ENCODE data around the gene PDCL3.

PDCL3 gene

DNA sequence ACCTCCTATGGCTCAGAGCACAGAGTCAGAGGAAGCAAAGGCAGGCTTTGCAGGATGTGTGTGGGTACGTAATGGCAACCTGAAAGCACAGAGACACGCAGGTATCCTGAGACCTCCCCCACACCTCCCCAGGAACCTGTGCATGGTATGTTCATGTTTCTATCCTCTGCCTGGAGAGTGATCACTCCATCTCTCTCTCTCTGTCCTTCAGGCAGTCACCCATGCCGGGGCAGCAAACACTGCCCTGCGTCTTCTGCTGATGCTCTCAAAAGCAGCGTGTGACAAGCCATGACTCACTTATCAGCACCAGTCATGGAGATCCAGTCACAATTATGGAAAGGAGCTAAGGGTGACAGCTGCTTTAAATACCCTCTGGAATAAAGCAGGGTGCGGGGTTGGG lies 52.7 kb downstream of the PDCL3 start:
- Histone ChIP-seq H3K4me3 (ENCODE audit: severe bottlenecking) (no peak overlapping the region), H3K36me3 (ENCODE audit: low read depth) (no peaks in the 10 kb centered on the region), H3K27me3 (ENCODE audit: insufficient read depth, poor library complexity, severe bottlenecking) (no peaks in the 10 kb centered on the region), H3K27ac (ENCODE audit: poor library complexity, severe bottlenecking) (no peak overlapping the region), H3K4me1 (ENCODE audit: insufficient read depth, poor library complexity, severe bottlenecking) (no peaks in the 10 kb centered on the region), H3K9me3 (ENCODE audit: severe bottlenecking) (no peaks in the 10 kb centered on the region)
- DNase-seq (ENCODE audit: low spot score) (no peak), ATAC-seq (ENCODE audit: low read depth) (no peak)
- TF ChIP-seq, protein P1, sequence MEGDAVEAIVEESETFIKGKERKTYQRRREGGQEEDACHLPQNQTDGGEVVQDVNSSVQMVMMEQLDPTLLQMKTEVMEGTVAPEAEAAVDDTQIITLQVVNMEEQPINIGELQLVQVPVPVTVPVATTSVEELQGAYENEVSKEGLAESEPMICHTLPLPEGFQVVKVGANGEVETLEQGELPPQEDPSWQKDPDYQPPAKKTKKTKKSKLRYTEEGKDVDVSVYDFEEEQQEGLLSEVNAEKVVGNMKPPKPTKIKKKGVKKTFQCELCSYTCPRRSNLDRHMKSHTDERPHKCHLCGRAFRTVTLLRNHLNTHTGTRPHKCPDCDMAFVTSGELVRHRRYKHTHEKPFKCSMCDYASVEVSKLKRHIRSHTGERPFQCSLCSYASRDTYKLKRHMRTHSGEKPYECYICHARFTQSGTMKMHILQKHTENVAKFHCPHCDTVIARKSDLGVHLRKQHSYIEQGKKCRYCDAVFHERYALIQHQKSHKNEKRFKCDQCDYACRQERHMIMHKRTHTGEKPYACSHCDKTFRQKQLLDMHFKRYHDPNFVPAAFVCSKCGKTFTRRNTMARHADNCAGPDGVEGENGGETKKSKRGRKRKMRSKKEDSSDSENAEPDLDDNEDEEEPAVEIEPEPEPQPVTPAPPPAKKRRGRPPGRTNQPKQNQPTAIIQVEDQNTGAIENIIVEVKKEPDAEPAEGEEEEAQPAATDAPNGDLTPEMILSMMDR (IDR thresholded peaks at IDR 0.05; ENCODE audit: poor library complexity, severe bottlenecking): no peak

DNA sequence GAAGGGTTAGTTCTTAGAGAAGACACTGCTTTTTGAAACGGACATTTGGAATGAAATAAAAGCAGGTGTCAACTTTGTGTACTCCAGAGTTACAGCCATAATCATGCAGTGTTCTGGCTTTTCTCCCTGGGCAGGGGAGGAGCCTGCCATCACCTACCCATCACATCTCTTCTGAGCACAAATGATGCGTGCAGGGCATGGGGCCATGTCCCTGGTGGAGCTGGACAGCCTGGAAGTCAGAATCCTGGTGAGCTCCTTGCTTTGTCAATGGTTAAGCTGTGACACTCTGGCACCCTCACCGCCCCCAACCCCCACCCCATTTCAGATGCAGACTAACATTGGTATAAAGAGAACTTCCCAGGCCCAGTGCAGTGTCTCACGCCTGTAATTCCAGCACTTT lies 53.1 kb downstream of the PDCL3 start:
- no peak for DNase-seq (ENCODE audit: low spot score)
- Histone ChIP-seq H3K36me3 (ENCODE audit: low read depth) (no peaks in the 10 kb centered on the region), H3K9me3 (ENCODE audit: severe bottlenecking) (no peaks in the 10 kb centered on the region), H3K4me3 (ENCODE audit: severe bottlenecking) (no peak overlapping the region), H3K27ac (ENCODE audit: poor library complexity, severe bottlenecking) (no peak overlapping the region), H3K27me3 (ENCODE audit: insufficient read depth, poor library complexity, severe bottlenecking) (no peaks in the 10 kb centered on the region), H3K4me1 (ENCODE audit: insufficient read depth, poor library complexity, severe bottlenecking) (no peaks in the 10 kb centered on the region)
- ATAC-seq (ENCODE audit: low read depth): no peak
- TF ChIP-seq, protein P1 (IDR thresholded peaks at IDR 0.05; ENCODE audit: poor library complexity, severe bottlenecking): no peak

DNA sequence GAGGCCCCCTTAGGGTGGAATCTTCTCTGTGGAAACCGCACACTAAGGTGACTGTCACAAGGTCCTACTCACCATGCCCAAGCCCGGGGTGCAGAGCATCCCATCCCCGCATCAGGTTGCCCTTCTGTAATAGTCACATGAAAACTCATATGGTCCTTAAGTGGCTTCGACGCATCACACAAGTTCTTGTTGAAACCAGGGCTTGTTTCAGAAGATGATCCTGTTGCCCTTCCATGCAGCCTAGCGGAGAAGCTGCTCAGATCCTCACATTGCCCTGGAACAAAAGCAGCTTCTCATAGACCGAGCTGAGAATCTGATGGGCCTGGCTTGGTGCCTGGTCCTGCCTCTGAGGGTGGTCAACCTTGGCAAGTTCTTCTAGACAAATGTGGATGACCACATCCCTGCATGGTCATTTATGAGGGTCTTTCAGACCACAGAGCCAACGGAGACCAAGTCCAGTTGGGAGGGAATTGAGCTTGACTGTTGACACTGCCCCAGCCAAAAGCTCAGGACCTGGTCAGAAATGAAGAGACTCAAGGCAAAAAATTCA lies 54.1 kb downstream of the PDCL3 start:
- H3K27ac ChIP-seq (ENCODE audit: poor library complexity, severe bottlenecking): no peak overlapping the region
- H3K27me3 ChIP-seq (ENCODE audit: insufficient read depth, poor library complexity, severe bottlenecking): no peaks in the 10 kb centered on the region
- no peaks in the 10 kb centered on the region for H3K36me3 ChIP-seq (ENCODE audit: low read depth)
- ATAC-seq (ENCODE audit: low read depth) (no peak), DNase-seq (ENCODE audit: low spot score) (no peak)
- no peaks in the 10 kb centered on the region for H3K9me3 ChIP-seq (ENCODE audit: severe bottlenecking)
- TF ChIP-seq, protein P1 (IDR thresholded peaks at IDR 0.05; ENCODE audit: poor library complexity, severe bottlenecking): no peak
- H3K4me1 ChIP-seq (ENCODE audit: insufficient read depth, poor library complexity, severe bottlenecking): no peaks in the 10 kb centered on the region
- no peak overlapping the region for H3K4me3 ChIP-seq (ENCODE audit: severe bottlenecking)

DNA sequence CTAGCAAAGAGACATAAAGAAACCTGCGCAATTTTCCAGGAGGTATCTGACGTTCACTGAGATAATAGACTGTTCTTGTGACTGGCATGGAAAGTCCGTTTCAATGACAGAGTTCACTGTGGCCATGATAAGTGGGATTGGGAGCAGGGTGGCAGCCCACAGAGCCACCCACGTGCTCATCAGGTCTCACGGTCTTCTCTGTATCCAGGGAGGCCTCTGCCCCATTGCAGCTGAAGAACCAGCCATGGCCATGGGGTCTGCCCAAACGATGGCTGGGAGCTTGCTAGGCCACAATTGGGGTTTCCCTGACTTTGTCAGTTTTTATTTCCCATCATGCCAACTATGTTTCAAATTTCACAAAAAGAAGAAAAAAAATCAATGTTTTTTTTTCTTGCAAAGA lies 57.2 kb downstream of the PDCL3 start:
- no peak for DNase-seq (ENCODE audit: low spot score)
- H3K27me3 ChIP-seq (ENCODE audit: insufficient read depth, poor library complexity, severe bottlenecking): no peaks in the 10 kb centered on the region
- H3K36me3 ChIP-seq (ENCODE audit: low read depth): no peaks in the 10 kb centered on the region
- no peak overlapping the region for H3K27ac ChIP-seq (ENCODE audit: poor library complexity, severe bottlenecking)
- no peak overlapping the region for H3K4me3 ChIP-seq (ENCODE audit: severe bottlenecking)
- ATAC-seq (ENCODE audit: low read depth): no peak
- TF ChIP-seq, protein P1 (IDR thresholded peaks at IDR 0.05; ENCODE audit: poor library complexity, severe bottlenecking): no peak
- no peaks in the 10 kb centered on the region for H3K4me1 ChIP-seq (ENCODE audit: insufficient read depth, poor library complexity, severe bottlenecking)
- H3K9me3 ChIP-seq (ENCODE audit: severe bottlenecking): no peaks in the 10 kb centered on the region

DNA sequence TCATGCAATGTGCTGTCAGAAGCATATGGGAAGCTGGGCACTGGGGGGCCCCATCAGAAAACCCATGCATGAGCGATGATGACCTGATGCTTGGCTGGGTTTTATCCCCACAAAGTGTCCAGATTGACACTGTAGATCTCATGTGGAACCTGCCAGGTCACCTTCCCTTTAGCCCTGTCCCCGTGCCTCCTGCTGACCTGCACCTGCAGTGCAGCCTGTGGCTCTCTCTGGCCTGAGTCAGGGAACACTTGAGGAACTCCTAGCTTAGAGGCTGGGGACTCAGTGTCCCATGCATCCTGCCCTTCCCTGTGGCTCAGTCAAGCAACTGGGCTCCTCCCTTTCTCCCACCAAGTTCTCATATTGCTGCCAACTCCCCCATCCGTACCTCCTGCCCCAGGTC lies 57.7 kb downstream of the PDCL3 start:
- DNase-seq (ENCODE audit: low spot score): no peak
- H3K4me1 ChIP-seq (ENCODE audit: insufficient read depth, poor library complexity, severe bottlenecking): no peaks in the 10 kb centered on the region
- ATAC-seq (ENCODE audit: low read depth): no peak
- no peaks in the 10 kb centered on the region for H3K27me3 ChIP-seq (ENCODE audit: insufficient read depth, poor library complexity, severe bottlenecking)
- no peak overlapping the region for H3K27ac ChIP-seq (ENCODE audit: poor library complexity, severe bottlenecking)
- no peaks in the 10 kb centered on the region for H3K9me3 ChIP-seq (ENCODE audit: severe bottlenecking)
- H3K4me3 ChIP-seq (ENCODE audit: severe bottlenecking): no peak overlapping the region
- H3K36me3 ChIP-seq (ENCODE audit: low read depth): no peaks in the 10 kb centered on the region
- TF ChIP-seq, protein P1 (IDR thresholded peaks at IDR 0.05; ENCODE audit: poor library complexity, severe bottlenecking): no peak

Measured in RWPE2 (cell line).